ENCODE data around the gene IDI1. TPM values are rescaled to one million over a fixed set of nuclear protein-coding genes. Genes with fewer than 3 reads are reported as not detected.

Gene IDI1
- total RNA-seq, 1 donor from 2014 or later, result 31.7 TPM

GRCh38 chr10:1064964-1065247 lies 16.0 kb upstream of the IDI1 start:
- no peak overlapping the region for H3K27ac Mint-ChIP-seq (ENCODE audit: unreplicated experiment)

GRCh38 chr10:1063232-1063865 lies 14.4 kb upstream of the IDI1 start:
- Mint-ChIP-seq H3K4me3 (ENCODE audit: unreplicated experiment) (no peak overlapping the region), H3K4me1 (ENCODE audit: unreplicated experiment) (peaks cover 7% of the 10 kb centered on the region), H3K9me3 (ENCODE audit: unreplicated experiment) (no peaks in the 10 kb centered on the region), H3K27ac (ENCODE audit: unreplicated experiment) (no peak overlapping the region), H3K27me3 (ENCODE audit: unreplicated experiment) (no peaks in the 10 kb centered on the region), H3K36me3 (ENCODE audit: unreplicated experiment) (peaks cover 15% of the 10 kb centered on the region)
- TF ChIP-seq CTCF (IDR thresholded peaks at IDR 0.05), result no peak
- DNase-seq (ENCODE audit: extremely low spot score, unreplicated experiment), result no peak

More at GRCh38 chr10:1064964-1065247, 16.0 kb upstream of the IDI1 start:
- H3K36me3 Mint-ChIP-seq (ENCODE audit: unreplicated experiment), result peaks cover 15% of the 10 kb centered on the region
- no peak for TF ChIP-seq CTCF (IDR thresholded peaks at IDR 0.05)
- H3K4me3 Mint-ChIP-seq (ENCODE audit: unreplicated experiment), result no peak overlapping the region
- no peaks in the 10 kb centered on the region for H3K27me3 Mint-ChIP-seq (ENCODE audit: unreplicated experiment)
- H3K4me1 Mint-ChIP-seq (ENCODE audit: unreplicated experiment), result peaks cover 6% of the 10 kb centered on the region
- no peaks in the 10 kb centered on the region for H3K9me3 Mint-ChIP-seq (ENCODE audit: unreplicated experiment)
- DNase-seq (ENCODE audit: extremely low spot score, unreplicated experiment), result no peak

DNA sequence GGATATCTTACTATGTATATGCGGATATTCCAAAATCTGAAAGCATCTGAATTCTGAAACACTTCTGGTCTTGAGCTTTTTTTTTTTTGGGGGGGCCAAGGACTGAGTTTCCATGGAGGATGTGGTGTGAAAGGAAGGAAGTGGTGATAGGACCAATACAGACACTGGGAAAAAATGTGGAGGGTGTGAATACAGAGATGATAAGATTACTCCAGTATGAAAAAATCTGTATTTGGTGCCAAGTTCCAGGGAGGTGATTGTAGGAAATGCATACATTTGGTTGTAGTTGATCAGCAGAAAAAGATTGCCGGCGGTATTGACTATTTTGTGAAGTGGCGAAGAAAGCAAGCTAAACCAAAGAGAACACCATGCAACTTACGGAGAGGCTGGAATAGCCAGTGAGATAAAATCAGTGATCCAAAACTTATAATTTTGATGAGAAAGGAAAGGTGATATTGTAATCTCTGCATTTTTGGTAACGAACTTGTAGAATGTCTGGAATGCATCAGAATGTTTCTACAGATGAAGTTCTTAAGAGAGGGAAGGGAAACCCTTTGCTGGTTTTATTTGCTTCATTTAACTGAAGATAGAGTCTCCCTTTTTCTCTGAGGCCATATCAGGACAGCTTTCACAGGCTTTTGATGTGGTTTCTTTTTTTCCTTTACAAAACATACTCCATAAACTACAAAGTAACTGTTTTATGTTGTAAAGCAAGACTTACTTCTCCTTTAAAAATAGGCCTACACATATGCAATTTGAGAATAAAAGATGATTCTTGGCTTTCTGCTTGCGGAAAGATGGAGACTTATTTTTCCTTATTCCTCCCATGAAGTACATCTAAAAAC lies 13.2 kb upstream of the IDI1 start:
- H3K36me3 Mint-ChIP-seq (ENCODE audit: unreplicated experiment), result peaks cover 15% of the 10 kb centered on the region
- no peak overlapping the region for H3K27ac Mint-ChIP-seq (ENCODE audit: unreplicated experiment)
- no peaks in the 10 kb centered on the region for H3K27me3 Mint-ChIP-seq (ENCODE audit: unreplicated experiment)
- TF ChIP-seq CTCF (IDR thresholded peaks at IDR 0.05), result no peak
- no peaks in the 10 kb centered on the region for H3K9me3 Mint-ChIP-seq (ENCODE audit: unreplicated experiment)
- no peak overlapping the region for H3K4me3 Mint-ChIP-seq (ENCODE audit: unreplicated experiment)
- no peak for DNase-seq (ENCODE audit: extremely low spot score, unreplicated experiment)
- peaks cover 18% of the 10 kb centered on the region for H3K4me1 Mint-ChIP-seq (ENCODE audit: unreplicated experiment)

DNA sequence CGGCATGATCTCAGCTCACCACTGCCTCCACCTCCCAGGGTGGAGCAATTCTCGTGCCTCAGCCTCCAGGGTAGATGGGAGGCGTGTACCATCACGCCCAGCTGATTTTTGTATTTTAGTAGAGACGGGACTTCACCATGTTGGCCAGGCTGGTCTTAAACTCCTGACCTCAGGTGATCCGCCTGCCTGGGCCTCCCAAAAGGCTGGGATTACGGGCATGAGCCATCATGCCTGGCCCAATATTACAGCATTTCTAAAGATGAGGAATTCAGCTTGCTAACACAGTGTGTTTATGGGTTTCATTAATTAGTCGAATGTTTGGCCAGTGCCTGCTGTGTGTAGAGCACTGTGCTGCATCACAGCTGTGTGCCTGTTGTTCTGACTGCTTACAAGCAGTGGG lies 11.0 kb upstream of the IDI1 start:
- no peak for DNase-seq (ENCODE audit: extremely low spot score, unreplicated experiment)
- H3K4me3 Mint-ChIP-seq (ENCODE audit: unreplicated experiment), result no peak overlapping the region
- no peak for TF ChIP-seq CTCF (IDR thresholded peaks at IDR 0.05)
- H3K27me3 Mint-ChIP-seq (ENCODE audit: unreplicated experiment), result no peaks in the 10 kb centered on the region
- H3K36me3 Mint-ChIP-seq (ENCODE audit: unreplicated experiment), result peaks cover 12% of the 10 kb centered on the region
- H3K4me1 Mint-ChIP-seq (ENCODE audit: unreplicated experiment), result peaks cover 28% of the 10 kb centered on the region
- no peaks in the 10 kb centered on the region for H3K9me3 Mint-ChIP-seq (ENCODE audit: unreplicated experiment)
- no peak overlapping the region for H3K27ac Mint-ChIP-seq (ENCODE audit: unreplicated experiment)

GRCh38 chr10:1058017-1058416 lies 9.1 kb upstream of the IDI1 start:
- peaks cover 8% of the 10 kb centered on the region for H3K36me3 Mint-ChIP-seq (ENCODE audit: unreplicated experiment)

More at GRCh38 chr10:1058017-1058416, 9.1 kb upstream of the IDI1 start:
- no peak for DNase-seq (ENCODE audit: extremely low spot score, unreplicated experiment)
- no peak for TF ChIP-seq CTCF (IDR thresholded peaks at IDR 0.05)
- Mint-ChIP-seq H3K27me3 (ENCODE audit: unreplicated experiment) (no peaks in the 10 kb centered on the region), H3K27ac (ENCODE audit: unreplicated experiment) (no peak overlapping the region), H3K9me3 (ENCODE audit: unreplicated experiment) (no peaks in the 10 kb centered on the region), H3K4me3 (ENCODE audit: unreplicated experiment) (peak overlapping the region; percentile 87), H3K4me1 (ENCODE audit: unreplicated experiment) (peaks cover 41% of the 10 kb centered on the region)

Data from osteocyte (in vitro differentiated cells).